Heart left ventricle (tissue), 13 donors: Measurements from ENCODE around the gene S100A3.

ENCODE experiments used
- POLR2A ChIP-seq, 2 donors: fragments of 450-650 bp; IDR thresholded peaks; one replicate each; pipeline ENCODE4 v1.6.1; 2017; ENCODE audit warnings: antibody characterized with exemption in 2 of 2, mild to moderate bottlenecking in 2 of 2, moderate library complexity in 2 of 2
- TF ChIP-seq, protein P1 (sequence below), 12 donors: fragments of 200-600 bp; sonication (generic) in 4 of 12; IDR thresholded peaks; one replicate each; pipeline versions ENCODE4 v1.5.0 to v1.8.0; 2018 to 2022; ENCODE audit warnings: antibody characterized with exemption in 12 of 12, mild to moderate bottlenecking in 5 of 12
- donor health status: ischemic (EF 13 %, LVEDD 7.1; RV severe dilation, severe dysfunction).
- donor health status: DM: no; HTN: yes; CAD: no.
- donor health status: DM: no; HTN: no; CAD: no.
- donor health status: ischemic (EF 25% LVEDD 6.9; RV normal size, moderate dysfunction).
- donor health status: ischemic (EF 25% LVEDD 5.7; RV mildly dilated, moderate dysfunction).
- donor health status: ischemic (EF 35%, LVEDD 5.7; RV mildly dilated, moderate dysfunction).
- donor health status: nonischemic (EF 11% LVEDD 7.7; RV severe dilation, severe dysfunction).
- donor health status: DM: yes; HTN: yes; CAD: no.
- donor health status: PGD.
- donor health status: ischemic (EF 29% LVEDD 5.4; RV normal size, mild dysfunction).
- donor health status: nonischemic (EF 23%, LVEDD 6.1; RV moderate dilation, normal function).

DNA sequence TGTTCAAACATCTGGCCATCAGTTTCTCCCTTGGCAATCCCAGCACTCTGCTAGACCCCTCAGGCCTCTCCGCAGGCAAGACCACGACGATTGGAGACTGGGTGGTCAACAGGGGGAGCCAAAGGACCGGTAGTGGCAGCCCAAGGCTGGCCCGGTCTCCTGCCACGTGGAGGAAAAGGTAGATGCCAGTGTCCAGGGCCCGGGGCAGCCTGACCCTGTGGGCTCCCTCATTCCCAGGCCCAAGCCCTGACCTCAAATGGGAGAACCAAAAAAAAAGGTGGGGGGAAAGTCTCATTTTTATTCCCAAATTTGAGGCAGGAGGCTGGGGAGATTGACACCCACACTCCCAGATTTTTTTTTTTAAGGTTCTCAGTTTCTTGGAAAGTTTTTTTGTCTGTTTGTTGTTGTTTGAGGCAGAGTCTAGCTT is 38.1 kb downstream of the S100A3 start:
- TF ChIP-seq, protein P1, sequence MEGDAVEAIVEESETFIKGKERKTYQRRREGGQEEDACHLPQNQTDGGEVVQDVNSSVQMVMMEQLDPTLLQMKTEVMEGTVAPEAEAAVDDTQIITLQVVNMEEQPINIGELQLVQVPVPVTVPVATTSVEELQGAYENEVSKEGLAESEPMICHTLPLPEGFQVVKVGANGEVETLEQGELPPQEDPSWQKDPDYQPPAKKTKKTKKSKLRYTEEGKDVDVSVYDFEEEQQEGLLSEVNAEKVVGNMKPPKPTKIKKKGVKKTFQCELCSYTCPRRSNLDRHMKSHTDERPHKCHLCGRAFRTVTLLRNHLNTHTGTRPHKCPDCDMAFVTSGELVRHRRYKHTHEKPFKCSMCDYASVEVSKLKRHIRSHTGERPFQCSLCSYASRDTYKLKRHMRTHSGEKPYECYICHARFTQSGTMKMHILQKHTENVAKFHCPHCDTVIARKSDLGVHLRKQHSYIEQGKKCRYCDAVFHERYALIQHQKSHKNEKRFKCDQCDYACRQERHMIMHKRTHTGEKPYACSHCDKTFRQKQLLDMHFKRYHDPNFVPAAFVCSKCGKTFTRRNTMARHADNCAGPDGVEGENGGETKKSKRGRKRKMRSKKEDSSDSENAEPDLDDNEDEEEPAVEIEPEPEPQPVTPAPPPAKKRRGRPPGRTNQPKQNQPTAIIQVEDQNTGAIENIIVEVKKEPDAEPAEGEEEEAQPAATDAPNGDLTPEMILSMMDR (IDR thresholded peaks at IDR 0.05), result peak; percentile 81 to 97 (median 90)
- TF ChIP-seq POLR2A (IDR thresholded peaks at IDR 0.05), result no peak
